HG02642 (cell line): ENCODE data around the gene ADAT3.

ENCODE experiments used
- ATAC-seq: cut with Tn5 transposase; IDR thresholded peaks from one replicate; pipeline ENCODE4 v1.9.1; 2021; ENCODE audit warnings: mild to moderate bottlenecking; ENCODE audit not compliant: unreplicated experiment, poor library complexity

The ADAT3 gene

GRCh38 chr19:1954532-1954933, 49.3 kb downstream of the ADAT3 start:
- no peak for ATAC-seq

DNA sequence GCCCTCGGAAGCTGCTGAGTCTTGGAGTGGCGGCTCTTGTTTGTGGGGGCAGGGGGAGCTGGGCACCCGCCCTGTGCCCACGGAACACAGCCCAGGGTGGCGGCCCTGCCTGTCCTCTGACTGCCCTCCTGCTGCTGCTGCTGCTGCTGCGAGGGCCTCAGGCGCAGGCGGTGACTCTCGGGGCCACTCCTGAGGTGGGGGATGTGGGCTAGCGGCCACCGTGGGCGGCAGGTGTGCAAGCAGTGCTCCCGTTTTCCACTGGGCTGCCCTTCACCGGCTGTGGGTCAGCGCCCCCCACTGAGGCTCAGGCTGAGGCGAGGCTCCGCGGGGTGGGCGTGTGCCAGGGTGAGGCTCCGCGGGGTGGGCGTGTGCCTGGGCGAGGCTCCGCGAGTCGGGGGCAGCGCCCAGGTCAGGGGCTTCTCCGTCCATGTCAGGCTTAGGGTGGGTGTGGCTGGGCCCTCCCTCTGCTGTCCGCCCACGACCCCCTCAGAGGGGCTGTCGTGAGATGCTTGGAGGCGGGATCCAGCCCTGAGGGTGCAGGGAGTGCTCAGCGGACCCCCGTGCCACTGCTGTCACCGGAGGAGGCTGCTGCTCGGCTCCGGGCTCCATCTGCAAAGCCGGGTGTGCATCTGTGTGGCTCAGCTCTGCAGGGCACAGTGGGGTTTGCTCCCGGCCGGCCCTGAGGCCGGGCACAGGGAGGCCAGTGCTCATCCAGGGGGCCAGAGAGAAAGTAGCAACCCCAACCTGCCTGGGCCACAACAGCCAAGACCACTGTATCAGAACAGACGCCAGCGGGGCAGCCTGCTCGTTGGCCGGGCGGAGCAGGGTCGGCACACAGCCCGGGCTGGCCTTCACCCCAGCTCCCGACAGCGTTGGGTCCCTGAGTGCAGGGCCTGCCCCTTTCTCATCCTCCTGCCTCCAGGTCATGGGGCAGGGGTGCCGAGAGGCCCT, 50.2 kb downstream of the ADAT3 start:
- no peak for ATAC-seq

GRCh38 chr19:1956122-1956494, 50.9 kb downstream of the ADAT3 start:
- ATAC-seq: no peak

GRCh38 chr19:1956868-1957492, 51.8 kb downstream of the ADAT3 start:
- no peak for ATAC-seq

DNA sequence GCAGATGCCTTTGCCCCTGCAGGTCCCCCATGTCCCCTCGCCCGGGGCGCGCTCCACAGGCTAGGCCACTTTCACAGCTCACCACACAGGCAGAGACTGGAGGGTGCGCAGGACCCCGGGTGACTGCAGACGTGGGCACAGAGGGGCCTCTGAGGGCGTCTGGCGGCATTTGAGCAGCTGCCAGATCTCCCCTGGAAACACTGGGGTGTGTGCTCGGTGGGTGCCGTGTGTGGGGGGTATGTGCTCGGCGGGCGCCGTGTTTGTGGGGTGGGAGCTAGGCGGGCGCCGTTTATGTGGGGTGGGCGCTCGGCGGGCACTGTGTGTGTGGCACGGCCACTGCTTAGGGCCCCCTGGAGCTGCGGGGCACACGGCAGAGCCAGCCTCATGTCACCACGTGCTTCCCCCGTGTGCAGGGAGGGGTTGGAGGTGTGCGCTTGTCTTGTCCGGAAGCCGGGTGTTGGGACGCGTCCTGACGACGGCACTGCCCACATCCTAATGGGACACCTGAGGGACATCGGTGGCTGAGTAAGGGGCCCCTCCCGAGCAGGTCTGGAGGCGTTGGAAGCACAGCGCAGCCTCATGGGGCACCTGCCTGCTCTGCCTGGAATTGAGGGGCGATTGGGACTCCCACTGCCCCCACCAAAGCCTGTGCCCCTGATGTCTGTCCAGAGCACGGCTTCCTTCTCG, 52.5 kb downstream of the ADAT3 start:
- no peak for ATAC-seq

GRCh38 chr19:1959928-1960589, 54.9 kb downstream of the ADAT3 start:
- ATAC-seq: no peak

GRCh38 chr19:1961000-1961883, 56.0 kb downstream of the ADAT3 start:
- ATAC-seq: no peak

- ATAC-seq: no peak
Observed at GRCh38 chr19:1962674-1963073, 57.5 kb downstream of the ADAT3 start.
